SK-N-SH (cell line): ENCODE measurements around the gene ALPL.

ENCODE experiments used
- CHD2 ChIP-seq: fragments of 150-350 bp; IDR thresholded peaks from 2 replicates; pipeline ENCODE4 v1.6.1; 2018; ENCODE audit warnings: low read length; ENCODE audit not compliant: partially characterized antibody
- CTCF ChIP-seq: fragments of 200-600 bp; sonication (generic); IDR thresholded peaks from 2 replicates; pipeline ENCODE4 v1.6.1; 2017; ENCODE audit warnings: antibody characterized with exemption, mild to moderate bottlenecking, moderate library complexity
- EP300 ChIP-seq, 2 experiments: IDR thresholded peaks; 2 replicates each; pipeline versions ENCODE4 v1.4.0 to v1.6.1; 2012; ENCODE audit warnings: borderline replicate concordance in 1 of 2, low read depth in 1 of 2, low read length in 1 of 2
- EZH2phosphoT487 ChIP-seq: fragments of 200-600 bp; sonication (generic); IDR thresholded peaks from 2 replicates; pipeline ENCODE4 v1.6.1; 2017; ENCODE audit warnings: low read depth, mixed run types, mild to moderate bottlenecking, antibody characterized with exemption, moderate library complexity, borderline replicate concordance
- GABPA ChIP-seq: IDR thresholded peaks from 2 replicates; pipeline ENCODE4 v1.4.0; 2012; ENCODE audit warnings: low read depth, mild to moderate bottlenecking
- POLR2AphosphoS5 ChIP-seq: IDR thresholded peaks from 2 replicates; pipeline ENCODE4 v1.6.1; 2012; ENCODE audit warnings: low read depth, low read length
- RAD21 ChIP-seq: IDR thresholded peaks from 2 replicates; pipeline ENCODE4 v1.6.1; 2012; ENCODE audit warnings: mild to moderate bottlenecking, low read length
- REST ChIP-seq: IDR thresholded peaks from 2 replicates; pipeline ENCODE4 v1.6.1; 2012; ENCODE audit warnings: mild to moderate bottlenecking, low read depth, low read length, moderate library complexity
- TAF1 ChIP-seq: IDR thresholded peaks from 2 replicates; pipeline ENCODE4 v1.6.1; 2012; ENCODE audit warnings: low read depth, mild to moderate bottlenecking, low read length, moderate library complexity, borderline replicate concordance
- USF2 ChIP-seq: fragments of 150-350 bp; IDR thresholded peaks from 2 replicates; pipeline ENCODE4 v1.6.1; 2017; ENCODE audit warnings: antibody characterized with exemption, low read length, low read depth, borderline replicate concordance
- YY1 ChIP-seq: IDR thresholded peaks from 2 replicates; pipeline ENCODE4 v1.4.0; 2012; ENCODE audit warnings: low read depth, mild to moderate bottlenecking

- TF ChIP-seq RAD21 (no peak), CTCF (no peak), POLR2AphosphoS5 (no peak), GABPA (no peak), REST (no peak), YY1 (no peak), EP300 (IDR thresholded peaks at IDR 0.05; ENCODE audit: borderline replicate concordance in 1 of 2, low read depth in 1 of 2, low read length in 1 of 2) (no peak), EZH2phosphoT487 (no peak), USF2 (no peak), TAF1 (no peak), CHD2 (no peak)
Measured at GRCh38 chr1:21507511-21508270, 1.5 kb upstream of the ALPL start.
